ENCODE measurements around the gene TNFSF13B.
"Not testable (repeated sequence)": the region's sequence is repeated elsewhere in the genome, so short reads cannot be mapped to it uniquely, and the experiment has no call there.

The TNFSF13B gene

GRCh38 chr13:108283110-108283509 is 13.6 kb downstream of the TNFSF13B start:
- DNase-seq: no peak

- DNase-seq: no peak
Measured at GRCh38 chr13:108288741-108289140, 19.2 kb downstream of the TNFSF13B start.

- DNase-seq: no peak
Measured at GRCh38 chr13:108289819-108290218, 20.3 kb downstream of the TNFSF13B start.

- DNase-seq: no peak
Measured at GRCh38 chr13:108297114-108297513, 27.6 kb downstream of the TNFSF13B start.

GRCh38 chr13:108302279-108302678 is 32.8 kb downstream of the TNFSF13B start:
- DNase-seq: no peak

- no peak for DNase-seq
Measured at GRCh38 chr13:108304170-108305016, 34.9 kb downstream of the TNFSF13B start.

- no peak for DNase-seq
Measured at GRCh38 chr13:108305655-108306054, 36.1 kb downstream of the TNFSF13B start.

- no peak for DNase-seq
Measured at GRCh38 chr13:108306860-108307259, 37.3 kb downstream of the TNFSF13B start.

- not testable (repeated sequence) for DNase-seq
Measured at GRCh38 chr13:108311596-108311995, 42.1 kb downstream of the TNFSF13B start.

GRCh38 chr13:108313382-108313781 is 43.9 kb downstream of the TNFSF13B start:
- DNase-seq: no peak

- DNase-seq: no peak
Measured at GRCh38 chr13:108315273-108315672, 45.8 kb downstream of the TNFSF13B start.

- DNase-seq: no peak
Measured at GRCh38 chr13:108315991-108316390, 46.5 kb downstream of the TNFSF13B start.

- no peak for DNase-seq
Measured at GRCh38 chr13:108316413-108316812, 46.9 kb downstream of the TNFSF13B start.

- peak; percentile 21 for DNase-seq
Measured at GRCh38 chr13:108322206-108322824, 52.8 kb downstream of the TNFSF13B start.

- DNase-seq: no peak
Measured at GRCh38 chr13:108323031-108323430, 53.5 kb downstream of the TNFSF13B start.

GRCh38 chr13:108325863-108326262 is 56.3 kb downstream of the TNFSF13B start:
- DNase-seq: no peak

- no peak for DNase-seq
Measured at GRCh38 chr13:108326309-108326708, 56.8 kb downstream of the TNFSF13B start.

GRCh38 chr13:108328848-108329247 is 59.3 kb downstream of the TNFSF13B start:
- DNase-seq: no peak

GRCh38 chr13:108332791-108333190 is 63.3 kb downstream of the TNFSF13B start:
- DNase-seq: no peak

- DNase-seq: peak; percentile 2
Measured at GRCh38 chr13:108342369-108343289, 73.1 kb downstream of the TNFSF13B start.

GRCh38 chr13:108345016-108345415 is 75.5 kb downstream of the TNFSF13B start:
- DNase-seq: no peak

GRCh38 chr13:108346376-108346775 is 76.9 kb downstream of the TNFSF13B start:
- no peak for DNase-seq

GRCh38 chr13:108349269-108349668 is 79.8 kb downstream of the TNFSF13B start:
- no peak for DNase-seq

Measured in fibroblast of skin of abdomen (primary cell).